GM12891 (cell line): ENCODE data around the gene CHST7.

Experiments used
- POLR2A ChIP-seq: IDR thresholded peaks from 2 replicates; pipeline ENCODE4 v1.6.1; 2011; ENCODE audit warnings: low read depth, low read length, control low read depth
- TAF1 ChIP-seq: IDR thresholded peaks from 2 replicates; pipeline ENCODE4 v1.6.1; 2011; ENCODE audit warnings: low read depth, low read length, control low read depth

DNA sequence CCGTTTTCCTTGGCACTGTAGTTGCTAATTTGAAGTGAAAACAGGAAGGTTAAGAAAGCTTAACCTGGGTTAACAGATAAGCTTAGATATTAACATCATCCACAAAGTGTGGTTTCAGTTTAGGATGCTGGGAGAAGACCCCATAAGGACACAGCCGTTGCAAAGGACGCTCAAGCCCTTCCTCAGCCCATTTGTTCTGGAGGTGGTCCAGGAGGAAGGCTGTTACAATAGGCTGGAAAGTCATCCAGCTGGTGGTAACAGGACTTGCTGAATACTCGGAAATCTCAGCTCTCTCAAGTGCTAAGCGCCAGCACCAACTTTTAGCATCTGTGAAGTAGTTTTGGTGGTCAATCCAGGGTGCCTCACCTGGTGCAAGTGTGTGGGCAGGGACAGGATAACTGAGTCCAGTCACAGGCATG, 14.2 kb downstream of the CHST7 start:
- TF ChIP-seq POLR2A (no peak), TAF1 (no peak)
